ENCODE measurements around the gene RHOC. TPM values are rescaled to one million over a fixed set of nuclear protein-coding genes. Genes with fewer than 3 reads are reported as not detected.

The RHOC gene
- total RNA-seq, 2 experiments from 2014 or later = 23.1 to 43.3 TPM

DNA sequence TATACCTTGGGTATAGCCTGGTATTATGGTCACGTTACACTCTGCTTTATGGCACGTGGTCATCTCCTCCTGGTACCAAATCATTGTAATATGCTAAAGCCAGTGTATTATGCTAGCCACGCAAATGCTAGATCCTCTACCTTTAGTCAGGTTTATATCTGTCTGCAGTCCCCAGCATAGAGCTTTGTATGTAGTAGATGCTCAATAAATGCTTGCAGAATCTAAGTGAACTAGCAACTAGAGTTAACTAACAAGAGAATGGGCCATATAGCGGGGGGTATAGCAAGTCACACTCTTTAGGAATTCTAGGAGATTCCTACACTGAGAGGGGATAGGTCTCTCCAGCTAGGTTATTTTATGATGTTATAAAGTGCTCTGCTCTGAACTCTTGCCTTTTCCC lies 29.4 kb downstream of the RHOC start:
- no peaks in the 10 kb centered on the region for H3K36me3 ChIP-seq (ENCODE audit: insufficient read depth, low read length)
- BruUV-seq (replicated peaks) = no TSS peak
- intact Hi-C loops (cut with micrococcal nuclease; ENCODE audit: unreplicated experiment) = loop anchor here (10.0 kb wide), 1 partner anchor 283 kb away; the partner anchor contains the start of gene CTTNBP2NL
- POLR2A ChIA-PET = no interaction called here
- H2AFZ ChIP-seq (ENCODE audit: low read length) = no peak overlapping the region
- H3K79me2 ChIP-seq (ENCODE audit: insufficient read depth, low read depth, low read length) = no peaks in the 10 kb centered on the region
- H3K4me2 ChIP-seq (ENCODE audit: low read length) = no peak overlapping the region
- H3K9me2 ChIP-seq (ENCODE audit: insufficient read depth, low read length) = no peaks in the 10 kb centered on the region
- CTCF ChIA-PET (ENCODE audit: unreplicated experiment) = no interaction called here
- H4K20me1 ChIP-seq (ENCODE audit: insufficient read depth, low read length) = no peaks in the 10 kb centered on the region
- no peak overlapping the region for H3K4me3 ChIP-seq (ENCODE audit: low read depth, low read length, poor library complexity, severe bottlenecking)
- no peak overlapping the region for H3K27ac ChIP-seq (ENCODE audit: low read depth, low read length, poor library complexity, severe bottlenecking)
- H3K9me3 ChIP-seq (ENCODE audit: low read length) = no peaks in the 10 kb centered on the region
- TF ChIP-seq EZH2phosphoT487 (IDR thresholded peaks at IDR 0.05; ENCODE audit: borderline replicate concordance, low read depth, low read length) = no peak
- TF ChIP-seq, protein P1, sequence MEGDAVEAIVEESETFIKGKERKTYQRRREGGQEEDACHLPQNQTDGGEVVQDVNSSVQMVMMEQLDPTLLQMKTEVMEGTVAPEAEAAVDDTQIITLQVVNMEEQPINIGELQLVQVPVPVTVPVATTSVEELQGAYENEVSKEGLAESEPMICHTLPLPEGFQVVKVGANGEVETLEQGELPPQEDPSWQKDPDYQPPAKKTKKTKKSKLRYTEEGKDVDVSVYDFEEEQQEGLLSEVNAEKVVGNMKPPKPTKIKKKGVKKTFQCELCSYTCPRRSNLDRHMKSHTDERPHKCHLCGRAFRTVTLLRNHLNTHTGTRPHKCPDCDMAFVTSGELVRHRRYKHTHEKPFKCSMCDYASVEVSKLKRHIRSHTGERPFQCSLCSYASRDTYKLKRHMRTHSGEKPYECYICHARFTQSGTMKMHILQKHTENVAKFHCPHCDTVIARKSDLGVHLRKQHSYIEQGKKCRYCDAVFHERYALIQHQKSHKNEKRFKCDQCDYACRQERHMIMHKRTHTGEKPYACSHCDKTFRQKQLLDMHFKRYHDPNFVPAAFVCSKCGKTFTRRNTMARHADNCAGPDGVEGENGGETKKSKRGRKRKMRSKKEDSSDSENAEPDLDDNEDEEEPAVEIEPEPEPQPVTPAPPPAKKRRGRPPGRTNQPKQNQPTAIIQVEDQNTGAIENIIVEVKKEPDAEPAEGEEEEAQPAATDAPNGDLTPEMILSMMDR (conservative IDR thresholded peaks at IDR 0.05; ENCODE audit: low read length) = no peak
- peaks cover 32% of the 10 kb centered on the region for H3K4me1 ChIP-seq (ENCODE audit: insufficient read depth, low read length, poor library complexity, severe bottlenecking)
- DNase-seq (ENCODE audit: low spot score) = no peak

DNA sequence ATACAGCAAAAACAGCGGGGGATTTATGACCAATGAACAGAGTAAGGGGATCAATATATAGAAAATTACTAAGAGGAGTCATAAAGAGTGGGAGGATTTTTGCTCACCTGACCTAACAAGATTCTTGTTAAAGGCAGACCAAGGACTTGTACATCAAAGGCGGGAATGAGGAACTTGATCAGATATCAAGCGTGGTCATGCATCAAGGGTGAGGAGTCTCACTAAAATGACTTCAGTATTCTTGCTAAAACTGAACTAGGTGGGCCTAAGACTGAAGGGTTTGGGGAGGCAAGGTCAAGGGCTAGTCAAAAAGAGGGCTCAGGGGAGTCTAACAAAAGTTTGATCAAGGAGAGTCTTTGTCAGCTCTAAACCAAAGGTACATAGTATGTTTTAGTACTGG lies 30.4 kb downstream of the RHOC start:
- ChIA-PET CTCF (ENCODE audit: unreplicated experiment) (interaction anchor here (0.5 kb wide), 1 partner anchor 75 kb away, joined by 3 read pairs; no protein-coding TSS in a partner anchor), POLR2A (no interaction called here)
- Histone ChIP-seq H3K4me3 (ENCODE audit: low read depth, low read length, poor library complexity, severe bottlenecking) (no peak overlapping the region), H4K20me1 (ENCODE audit: insufficient read depth, low read length) (no peaks in the 10 kb centered on the region), H3K27ac (ENCODE audit: low read depth, low read length, poor library complexity, severe bottlenecking) (no peak overlapping the region), H3K9me3 (ENCODE audit: low read length) (no peaks in the 10 kb centered on the region), H3K4me2 (ENCODE audit: low read length) (peak overlapping the region; percentile 98; the same call in 1 of the 2 replicates), H3K4me1 (ENCODE audit: insufficient read depth, low read length, poor library complexity, severe bottlenecking) (peaks cover 32% of the 10 kb centered on the region), H3K9me2 (ENCODE audit: insufficient read depth, low read length) (no peaks in the 10 kb centered on the region), H3K36me3 (ENCODE audit: insufficient read depth, low read length) (peaks cover 9% of the 10 kb centered on the region), H3K79me2 (ENCODE audit: insufficient read depth, low read depth, low read length) (no peaks in the 10 kb centered on the region), H2AFZ (ENCODE audit: low read length) (no peak overlapping the region)
- intact Hi-C loops (cut with micrococcal nuclease; ENCODE audit: unreplicated experiment) = loop anchor here (10.0 kb wide), 1 partner anchor 282 kb away; the partner anchor contains the start of gene CTTNBP2NL
- peak; percentile 65 for DNase-seq (ENCODE audit: low spot score)
- BruUV-seq (replicated peaks) = no TSS peak
- TF ChIP-seq, protein P1 (conservative IDR thresholded peaks at IDR 0.05; ENCODE audit: low read length) = no peak
- no peak for TF ChIP-seq EZH2phosphoT487 (IDR thresholded peaks at IDR 0.05; ENCODE audit: borderline replicate concordance, low read depth, low read length)

DNA sequence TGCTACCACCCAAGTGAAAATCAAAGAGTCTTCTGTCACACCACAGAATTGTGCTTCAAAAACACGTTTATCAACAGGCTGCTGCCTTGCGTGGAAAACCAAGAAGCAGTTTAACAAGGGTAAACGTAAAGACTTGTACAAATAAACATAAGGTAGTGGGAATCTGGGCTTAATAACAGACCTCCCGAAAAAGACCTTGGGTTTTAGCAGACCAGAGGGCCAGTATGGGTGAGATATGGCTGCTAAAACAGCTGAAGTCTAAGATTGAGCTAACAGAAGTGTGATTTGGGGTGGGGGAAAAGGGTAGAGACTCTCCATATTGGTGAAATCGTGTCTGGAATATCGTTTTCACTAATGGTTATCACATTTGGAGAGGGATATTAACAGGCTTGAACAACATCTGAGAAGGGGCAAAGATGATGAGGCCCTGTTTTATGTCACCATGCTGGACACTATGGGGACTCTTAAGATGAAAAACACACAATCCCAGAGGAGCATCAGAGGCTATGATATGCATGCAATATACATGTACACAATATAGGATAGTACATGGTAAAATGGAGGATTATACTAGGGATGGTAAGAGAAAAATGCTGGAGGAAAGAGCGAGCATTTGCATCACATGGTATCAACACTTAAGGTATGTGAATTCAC lies 31.1 kb downstream of the RHOC start:
- no peaks in the 10 kb centered on the region for H3K79me2 ChIP-seq (ENCODE audit: insufficient read depth, low read depth, low read length)
- POLR2A ChIA-PET = interaction anchor here (0.6 to 1.4 kb wide), 5 partner anchors 8 to 103 kb away, joined by 3 to 8 read pairs (median 4); partner anchors contain the start of gene ST7L
- intact Hi-C loops (cut with micrococcal nuclease; ENCODE audit: unreplicated experiment) = loop anchor here (2.0 to 10.0 kb wide), 3 partner anchors 25 to 281 kb away; partner anchors contain the start of genes CAPZA1, CTTNBP2NL and ST7L
- H3K4me3 ChIP-seq (ENCODE audit: low read depth, low read length, poor library complexity, severe bottlenecking) = peak overlapping the region; percentile 82
- peak overlapping the region; percentile 85 for H2AFZ ChIP-seq (ENCODE audit: low read length)
- no TSS peak for BruUV-seq (replicated peaks)
- CTCF ChIA-PET (ENCODE audit: unreplicated experiment) = no interaction called here
- H4K20me1 ChIP-seq (ENCODE audit: insufficient read depth, low read length) = no peaks in the 10 kb centered on the region
- no peak overlapping the region for H3K27ac ChIP-seq (ENCODE audit: low read depth, low read length, poor library complexity, severe bottlenecking)
- peaks cover 32% of the 10 kb centered on the region for H3K4me1 ChIP-seq (ENCODE audit: insufficient read depth, low read length, poor library complexity, severe bottlenecking)
- no peaks in the 10 kb centered on the region for H3K9me2 ChIP-seq (ENCODE audit: insufficient read depth, low read length)
- DNase-seq (ENCODE audit: low spot score) = no peak
- no peaks in the 10 kb centered on the region for H3K9me3 ChIP-seq (ENCODE audit: low read length)
- TF ChIP-seq, protein P1 (conservative IDR thresholded peaks at IDR 0.05; ENCODE audit: low read length) = no peak
- TF ChIP-seq EZH2phosphoT487 (IDR thresholded peaks at IDR 0.05; ENCODE audit: borderline replicate concordance, low read depth, low read length) = no peak
- peaks cover 16% of the 10 kb centered on the region for H3K36me3 ChIP-seq (ENCODE audit: insufficient read depth, low read length)
- peak overlapping the region; percentile 98 for H3K4me2 ChIP-seq (ENCODE audit: low read length)

Measured in OCI-LY7 (cell line).